Vagina (tissue), 2 donors: ENCODE data around the gene VAMP1. TPM values are rescaled to one million over a fixed set of nuclear protein-coding genes. Genes with fewer than 3 reads are reported as not detected.
"Not testable (repeated sequence)": the region's sequence is repeated elsewhere in the genome, so short reads cannot be mapped to it uniquely, and the experiment has no call there.

ENCODE experiments used
- DNase-seq, 2 donors: peaks; one replicate each; pipeline ENCODE4 v3.0.0-alpha.2; 2017; ENCODE audit errors: extremely low spot score in 2 of 2
- H3K27ac ChIP-seq: fragments of 200-600 bp; sonication (generic); one replicate; pipeline ENCODE4 v1.5.1; 2019
- H3K27me3 ChIP-seq: fragments of 200-600 bp; sonication (generic); one replicate; pipeline ENCODE4 v1.5.1; 2019
- H3K36me3 ChIP-seq, 2 donors: fragments of 200-600 bp; sonication (generic); one replicate each; pipeline ENCODE4 v1.5.1; 2017 to 2019
- H3K4me1 ChIP-seq: fragments of 200-600 bp; sonication (generic); one replicate; pipeline ENCODE4 v1.5.1; 2019
- H3K4me3 ChIP-seq, 2 donors: fragments of 200-600 bp; sonication (generic); 1 replicate in 1 of 2; 2 replicates in 1 of 2; pipeline ENCODE4 v1.5.1; 2016 to 2019
- H3K9me3 ChIP-seq: fragments of 200-600 bp; sonication (generic); one replicate; pipeline ENCODE4 v1.5.1; 2019
- CTCF ChIP-seq, 3 experiments: fragments of 450-650 bp in 2 of 3; fragments of 200-600 bp in 1 of 3; sonication (generic) in 1 of 3; IDR thresholded peaks; one replicate each; pipeline ENCODE4 v1.5.1; 2017 to 2019; ENCODE audit warnings: antibody characterized with exemption in 3 of 3, mild to moderate bottlenecking in 2 of 3, moderate library complexity in 2 of 3
- POLR2A ChIP-seq, 2 donors: fragments of 450-650 bp; IDR thresholded peaks; one replicate each; pipeline ENCODE4 v1.6.1; 2017; ENCODE audit warnings: antibody characterized with exemption in 2 of 2, mild to moderate bottlenecking in 2 of 2, moderate library complexity in 2 of 2
- POLR2AphosphoS5 ChIP-seq, 2 donors: sonication (generic); formaldehyde crosslinking; IDR thresholded peaks; one replicate each; pipeline ENCODE4 v1.9.0; 2017; ENCODE audit warnings: antibody characterized with exemption in 2 of 2, mild to moderate bottlenecking in 2 of 2, low read depth in 1 of 2; ENCODE audit not compliant: insufficient read depth in 1 of 2
- intact Hi-C: fragments of 100-400 bp; cut with DNase I; formaldehyde crosslinking; loops from one replicate; pipeline ENCODE4 v1.15.1; 2023
- total RNA-seq: library from RNA; depleted of rRNA; stranded (reverse); fragments of >200 nt; gene quantifications from one replicate; pipeline ENCODE4 v1.2.3, GENCODE V29; 2016

The VAMP1 gene
- total RNA-seq, 1 donor from 2014 or later = 12.5 TPM

DNA sequence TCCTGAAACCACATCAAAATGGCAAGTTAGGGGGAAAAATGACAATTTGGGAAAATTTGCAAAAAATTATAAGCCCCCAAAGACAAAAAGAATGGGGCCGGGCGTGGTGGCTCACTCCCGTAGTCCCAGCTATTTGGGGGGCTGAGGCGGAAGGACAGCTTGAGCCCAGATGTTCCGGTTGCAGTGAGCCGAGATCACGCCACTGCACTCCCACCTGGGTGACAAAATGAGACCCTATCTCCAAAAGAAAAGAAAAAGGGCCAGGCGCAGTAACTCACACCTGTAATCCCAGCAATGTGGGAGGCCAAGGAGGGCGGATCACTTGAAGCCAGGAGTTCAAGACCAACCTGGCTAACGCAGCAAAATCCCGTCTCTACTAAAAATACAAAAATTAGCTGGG is 2.0 kb upstream of the VAMP1 start:
- Histone ChIP-seq H3K36me3 (no peaks in the 10 kb centered on the region), H3K27ac (no peak overlapping the region), H3K4me3 (no peak overlapping the region), H3K9me3 (no peaks in the 10 kb centered on the region), H3K4me1 (peaks cover 31% of the 10 kb centered on the region), H3K27me3 (no peaks in the 10 kb centered on the region)
- DNase-seq = no peak
- no peak for TF ChIP-seq POLR2AphosphoS5 (IDR thresholded peaks at IDR 0.05; ENCODE audit: insufficient read depth in 1 of 2, low read depth in 1 of 2)
- TF ChIP-seq CTCF (IDR thresholded peaks at IDR 0.05) = no peak
- no peak for TF ChIP-seq POLR2A (IDR thresholded peaks at IDR 0.05)
- intact Hi-C loops = no loop called here

DNA sequence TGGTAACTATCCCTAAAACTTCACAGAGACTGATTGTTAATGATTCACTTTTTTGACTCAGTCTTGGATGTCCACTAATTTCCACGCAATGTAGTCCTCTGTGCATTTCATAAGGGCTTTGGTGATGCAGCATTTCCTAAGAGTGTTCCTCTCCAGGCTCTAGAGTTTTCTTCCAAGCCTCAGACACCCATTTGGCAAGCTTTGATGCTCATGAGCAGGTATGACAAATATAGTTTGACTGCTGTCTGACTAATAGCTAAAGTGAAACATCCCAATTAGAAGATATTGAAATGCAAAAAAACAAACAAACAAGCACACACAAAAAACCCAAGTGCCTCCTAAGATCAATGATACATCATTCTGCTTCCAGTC is 1.5 kb upstream of the VAMP1 start:
- no peak for DNase-seq
- Histone ChIP-seq H3K4me1 (peaks cover 33% of the 10 kb centered on the region), H3K27me3 (no peaks in the 10 kb centered on the region), H3K36me3 (no peaks in the 10 kb centered on the region), H3K9me3 (no peaks in the 10 kb centered on the region), H3K4me3 (no peak overlapping the region), H3K27ac (no peak overlapping the region)
- intact Hi-C loops = no loop called here
- TF ChIP-seq POLR2AphosphoS5 (IDR thresholded peaks at IDR 0.05; ENCODE audit: insufficient read depth in 1 of 2, low read depth in 1 of 2) = no peak
- no peak for TF ChIP-seq POLR2A (IDR thresholded peaks at IDR 0.05)
- TF ChIP-seq CTCF (IDR thresholded peaks at IDR 0.05) = no peak

- Histone ChIP-seq H3K9me3 (no peaks in the 10 kb centered on the region), H3K4me3 (peak overlapping the region; percentile 61 to 73), H3K27me3 (no peaks in the 10 kb centered on the region), H3K4me1 (peaks cover 33% of the 10 kb centered on the region), H3K27ac (peak overlapping the region; percentile 80), H3K36me3 (peaks cover 0 to 8% of the 10 kb centered on the region in 2 donors)
- no peak for TF ChIP-seq POLR2AphosphoS5 (IDR thresholded peaks at IDR 0.05; ENCODE audit: insufficient read depth in 1 of 2, low read depth in 1 of 2)
- no peak for TF ChIP-seq CTCF (IDR thresholded peaks at IDR 0.05)
- TF ChIP-seq POLR2A (IDR thresholded peaks at IDR 0.05) = no peak
- intact Hi-C loops = no loop called here
- DNase-seq = no peak
Observed at GRCh38 chr12:6469609-6470374, 685 bp downstream of the VAMP1 start.

DNA sequence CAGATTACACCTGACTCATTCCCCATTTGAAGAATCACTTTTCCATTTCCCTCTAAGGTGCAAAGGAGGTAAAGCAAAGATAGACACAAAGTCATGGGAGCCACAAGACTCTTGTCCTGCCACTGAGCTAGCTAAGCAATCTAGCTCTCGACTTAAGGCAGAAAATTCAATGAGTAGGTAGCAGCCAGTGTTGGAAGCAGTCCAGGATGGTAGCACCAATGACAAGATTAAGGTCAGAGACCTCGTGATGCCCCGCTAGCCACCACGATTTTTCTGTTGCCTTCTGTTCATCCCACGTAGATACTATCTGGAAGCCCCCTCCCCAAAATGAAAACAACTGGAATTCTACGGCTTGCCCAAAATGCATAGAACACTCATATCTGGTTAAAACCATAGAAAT is 1.4 kb downstream of the VAMP1 start:
- Histone ChIP-seq H3K27me3 (no peaks in the 10 kb centered on the region), H3K27ac (no peak overlapping the region), H3K4me1 (peaks cover 33% of the 10 kb centered on the region), H3K9me3 (no peaks in the 10 kb centered on the region), H3K36me3 (peaks cover 0 to 15% of the 10 kb centered on the region in 2 donors), H3K4me3 (peak overlapping the region; percentile 61 to 73)
- TF ChIP-seq CTCF (IDR thresholded peaks at IDR 0.05) (no peak), POLR2A (IDR thresholded peaks at IDR 0.05) (no peak), POLR2AphosphoS5 (IDR thresholded peaks at IDR 0.05; ENCODE audit: insufficient read depth in 1 of 2, low read depth in 1 of 2) (no peak)
- intact Hi-C loops = no loop called here
- DNase-seq = no peak

GRCh38 chr12:6468283-6468575 is 2.2 kb downstream of the VAMP1 start:
- DNase-seq = no peak
- H3K4me1 ChIP-seq = peaks cover 38% of the 10 kb centered on the region

GRCh38 chr12:6467571-6468282 is 2.8 kb downstream of the VAMP1 start:
- intact Hi-C loops, DNase-seq, H3K9me3 ChIP-seq, H3K27ac ChIP-seq, H3K27me3 ChIP-seq, H3K4me3 ChIP-seq: not testable (repeated sequence)
- Histone ChIP-seq H3K4me1 (peaks cover 38% of the 10 kb centered on the region), H3K36me3 (peaks cover 0 to 27% of the 10 kb centered on the region in 2 donors)

More at GRCh38 chr12:6468283-6468575, 2.2 kb downstream of the VAMP1 start:
- Histone ChIP-seq H3K27ac (no peak overlapping the region), H3K36me3 (peaks cover 0 to 22% of the 10 kb centered on the region in 2 donors), H3K9me3 (no peaks in the 10 kb centered on the region), H3K27me3 (no peaks in the 10 kb centered on the region), H3K4me3 (no peak overlapping the region)
- no peak for TF ChIP-seq POLR2A (IDR thresholded peaks at IDR 0.05)
- no peak for TF ChIP-seq POLR2AphosphoS5 (IDR thresholded peaks at IDR 0.05; ENCODE audit: insufficient read depth in 1 of 2, low read depth in 1 of 2)
- TF ChIP-seq CTCF (IDR thresholded peaks at IDR 0.05) = no peak
- intact Hi-C loops = no loop called here

GRCh38 chr12:6466751-6467150 is 3.7 kb downstream of the VAMP1 start:
- H3K27me3 ChIP-seq, H3K9me3 ChIP-seq, DNase-seq, intact Hi-C loops, H3K4me3 ChIP-seq, H3K27ac ChIP-seq: not testable (repeated sequence)
- Histone ChIP-seq H3K4me1 (peaks cover 46% of the 10 kb centered on the region), H3K36me3 (peaks cover 0 to 37% of the 10 kb centered on the region in 2 donors)
